HG03060 (cell line): ENCODE results near the gene PHYHIPL.

Source experiments
- ATAC-seq: cut with Tn5 transposase; IDR thresholded peaks from one replicate; pipeline ENCODE4 v1.9.1; 2021; ENCODE audit warnings: low read depth, moderate number of reproducible peaks; ENCODE audit not compliant: unreplicated experiment

The PHYHIPL gene

DNA sequence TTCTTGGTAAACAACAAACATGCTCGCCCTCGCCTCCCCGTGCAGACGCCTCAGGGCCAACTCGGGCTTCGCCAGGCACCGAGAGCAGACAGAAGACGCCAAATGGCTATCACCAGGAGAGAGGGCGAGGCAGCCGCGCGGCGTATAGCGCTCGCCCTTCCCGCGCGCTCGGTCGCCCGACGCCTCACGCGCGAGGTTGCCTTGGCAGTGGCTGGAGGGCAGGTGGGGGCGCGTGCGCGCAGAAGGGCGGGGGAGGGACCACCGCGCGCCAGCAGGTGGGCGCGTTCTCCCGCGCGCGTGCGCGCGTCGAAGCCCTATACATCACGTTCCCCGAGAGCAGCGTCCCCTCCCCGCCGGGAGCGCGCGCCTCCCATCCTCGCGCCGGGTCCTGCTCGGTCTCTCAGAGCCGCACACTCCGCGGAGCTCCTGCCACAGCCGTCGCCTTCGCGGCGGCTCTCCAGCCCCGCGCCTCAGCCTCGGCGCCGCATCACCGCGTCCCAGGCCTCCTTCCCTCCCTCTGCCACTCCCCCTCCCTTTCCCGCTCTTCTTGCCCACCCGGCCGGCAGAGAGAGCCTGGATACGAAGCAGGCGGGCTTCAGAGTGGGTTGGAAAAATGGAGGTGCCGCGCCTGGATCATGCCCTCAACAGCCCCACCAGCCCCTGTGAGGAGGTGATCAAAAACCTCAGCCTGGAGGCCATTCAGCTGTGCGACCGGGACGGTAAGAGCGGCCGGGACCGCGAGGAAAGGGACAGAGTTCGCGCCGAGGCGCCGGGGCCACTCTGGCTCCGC is at the start of gene PHYHIPL:
Gene PHYHIPL (plus strand): TSS at position 403 of the 790 bp plus-strand sequence. CDS start 211 bp downstream, at position 614.
- no peak for ATAC-seq

DNA sequence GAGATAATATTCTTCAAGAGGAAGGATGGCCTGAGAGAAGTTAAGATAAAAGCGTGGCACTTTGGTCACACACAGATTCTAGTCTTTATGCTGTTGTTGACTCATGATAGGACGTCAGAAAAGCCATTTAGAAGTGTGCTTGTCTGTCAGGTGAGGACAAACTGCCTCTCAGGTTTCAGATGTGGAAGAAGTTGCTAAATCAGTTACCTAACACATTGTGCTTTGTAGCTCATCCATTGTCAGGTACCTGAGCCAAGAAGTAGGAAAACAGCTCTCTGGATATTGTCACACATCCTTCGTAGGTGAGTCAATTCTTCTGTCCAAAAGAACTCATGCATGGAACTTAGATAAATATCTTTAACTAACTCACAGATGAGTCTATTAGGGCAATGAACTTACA is 49.5 kb upstream of the PHYHIPL start:
- no peak for ATAC-seq

DNA sequence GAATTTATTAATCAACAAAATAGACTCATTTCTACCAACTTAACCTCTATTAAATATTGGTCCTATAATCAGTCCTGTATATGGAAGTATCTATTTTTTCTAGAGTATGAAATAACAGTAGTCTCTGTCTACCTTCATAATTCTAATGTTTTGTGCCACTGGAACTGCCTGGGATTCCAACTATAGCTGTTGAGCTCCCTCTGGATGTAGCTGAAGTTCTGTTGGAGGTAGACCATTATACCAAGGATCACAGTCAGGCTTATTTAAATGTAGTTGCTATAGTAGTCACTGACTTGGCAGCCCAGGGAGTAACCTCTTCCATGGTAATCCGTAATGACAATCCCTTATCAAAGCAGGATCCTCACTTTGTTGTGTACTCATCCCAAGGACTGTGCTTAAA is 48.5 kb upstream of the PHYHIPL start:
- ATAC-seq: no peak

DNA sequence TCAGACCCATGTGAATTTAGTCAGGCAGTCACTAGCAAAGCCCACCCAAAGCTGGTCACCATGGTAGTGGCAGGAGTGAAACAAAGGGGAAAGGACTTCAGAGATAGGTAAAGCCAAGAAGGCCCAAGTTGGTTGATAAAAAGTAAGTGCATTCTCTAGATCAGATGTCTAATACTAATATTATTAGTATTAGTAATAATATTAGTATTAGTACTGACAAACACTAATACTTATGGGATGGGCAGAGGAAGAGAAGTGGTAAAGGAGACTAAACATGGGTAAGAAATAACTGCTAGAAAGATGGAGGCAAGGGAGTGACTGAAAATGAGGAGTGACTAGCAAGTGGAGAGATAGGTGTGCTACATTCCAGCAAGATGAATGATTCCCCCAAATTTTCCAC is 46.6 kb upstream of the PHYHIPL start:
- ATAC-seq: no peak

DNA sequence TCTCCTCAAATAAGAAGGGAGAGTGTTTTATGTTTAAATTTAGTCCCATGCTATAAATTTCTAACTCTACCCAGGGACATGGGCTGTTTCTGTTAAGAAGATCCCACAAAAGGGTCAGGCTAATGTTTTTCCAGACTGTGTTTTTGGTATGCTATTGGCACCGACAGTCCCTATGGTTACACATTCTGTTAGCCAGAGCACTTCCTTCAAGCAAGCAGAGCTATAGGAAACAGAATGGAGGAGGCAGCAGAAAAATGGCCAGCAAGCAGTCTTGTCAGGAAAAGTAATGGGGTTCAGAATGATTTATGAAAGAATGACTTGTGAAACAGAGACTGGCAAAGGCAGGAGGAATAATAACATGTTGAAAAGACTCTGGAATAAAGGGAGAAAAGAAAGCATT is 44.8 kb upstream of the PHYHIPL start:
- ATAC-seq: no peak

DNA sequence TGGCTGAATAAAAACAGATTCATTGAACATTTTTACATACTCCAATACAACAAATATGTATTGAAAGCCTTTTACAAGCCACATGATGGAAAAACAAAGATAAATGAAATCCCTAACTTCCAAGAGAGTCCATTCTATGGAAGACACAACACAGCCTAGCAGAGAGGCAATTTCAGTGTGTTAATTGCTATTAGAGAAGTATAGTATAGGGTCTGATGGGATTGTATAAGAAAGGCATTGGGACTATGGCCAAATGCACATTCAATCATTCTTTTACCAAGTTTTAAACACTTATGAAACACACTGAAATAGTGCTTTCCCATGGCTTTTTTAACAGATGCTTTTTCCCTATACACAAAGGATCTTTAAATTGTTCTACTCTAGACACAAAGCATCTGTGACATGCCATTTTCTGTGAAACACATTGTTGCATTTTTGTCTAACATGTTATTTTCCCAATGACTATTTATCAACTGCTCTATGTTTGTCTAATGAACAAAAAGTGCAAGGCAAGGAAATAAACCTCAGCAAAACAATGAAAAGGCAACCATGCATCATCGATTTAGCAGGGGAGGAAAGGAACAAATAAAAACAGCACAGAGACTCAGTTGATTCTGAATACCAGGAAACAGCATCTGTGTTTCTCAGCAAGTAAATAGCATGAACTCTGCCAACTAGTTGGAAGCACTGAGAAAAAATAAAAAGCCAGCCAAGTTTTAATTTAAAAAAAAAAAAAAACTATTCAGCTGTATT is 42.4 kb upstream of the PHYHIPL start:
- no peak for ATAC-seq

DNA sequence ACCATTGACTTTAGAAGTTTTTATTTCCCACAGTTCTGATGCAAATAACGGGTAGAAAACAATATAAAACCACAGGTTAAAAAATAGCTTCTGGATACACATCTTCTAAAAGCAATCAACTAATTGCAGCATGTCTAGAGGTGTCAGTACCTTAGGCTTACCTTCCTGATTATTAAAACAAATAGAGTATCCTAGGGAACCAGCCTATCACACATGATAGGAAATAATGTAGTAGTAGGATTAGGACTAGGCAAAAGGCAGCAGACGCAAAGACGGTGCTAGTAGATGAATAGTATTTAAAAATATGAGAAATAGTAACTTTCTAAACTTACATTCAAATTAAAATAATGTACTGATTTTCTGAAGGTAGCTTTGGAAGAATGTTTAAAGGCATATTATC is 41.7 kb upstream of the PHYHIPL start:
- ATAC-seq: no peak

DNA sequence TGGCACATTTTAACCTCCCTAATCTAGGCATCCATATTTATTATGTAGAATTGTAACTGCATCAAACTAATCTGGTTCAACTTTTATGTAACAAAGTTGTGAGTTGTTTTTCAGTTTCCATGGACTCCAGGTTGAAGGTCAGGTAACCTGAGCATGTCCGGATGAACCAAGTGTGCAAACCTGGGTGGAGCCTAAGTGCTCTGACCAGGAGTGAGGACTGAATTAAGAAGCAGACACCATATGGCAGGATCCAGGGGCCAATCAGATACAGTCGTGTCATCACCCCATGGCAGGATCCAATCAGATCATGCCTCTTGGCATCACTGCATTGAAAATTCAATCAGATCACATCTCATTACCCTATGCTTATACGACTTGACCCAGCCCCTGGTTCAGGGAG is 41.2 kb upstream of the PHYHIPL start:
- ATAC-seq: no peak

DNA sequence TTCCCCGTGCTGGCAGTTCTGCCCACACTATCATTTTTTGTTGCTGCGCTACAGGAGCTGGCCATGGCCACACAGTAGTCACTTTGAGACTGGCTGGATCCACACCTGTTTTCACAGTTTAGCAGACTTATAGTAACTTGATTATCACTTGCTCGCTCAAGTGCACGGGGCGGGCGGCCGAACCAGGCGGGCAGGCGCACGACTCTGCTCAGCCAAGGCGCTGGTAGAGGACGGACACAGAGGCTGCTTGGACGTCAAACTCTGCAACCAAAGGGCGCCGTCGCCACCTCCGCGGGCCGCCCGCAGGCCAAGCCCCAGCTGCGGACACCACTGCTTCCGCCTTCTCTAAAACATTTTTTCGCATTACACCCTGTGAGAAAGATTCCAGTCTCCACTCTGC is 38.4 kb upstream of the PHYHIPL start:
- ATAC-seq: no peak

DNA sequence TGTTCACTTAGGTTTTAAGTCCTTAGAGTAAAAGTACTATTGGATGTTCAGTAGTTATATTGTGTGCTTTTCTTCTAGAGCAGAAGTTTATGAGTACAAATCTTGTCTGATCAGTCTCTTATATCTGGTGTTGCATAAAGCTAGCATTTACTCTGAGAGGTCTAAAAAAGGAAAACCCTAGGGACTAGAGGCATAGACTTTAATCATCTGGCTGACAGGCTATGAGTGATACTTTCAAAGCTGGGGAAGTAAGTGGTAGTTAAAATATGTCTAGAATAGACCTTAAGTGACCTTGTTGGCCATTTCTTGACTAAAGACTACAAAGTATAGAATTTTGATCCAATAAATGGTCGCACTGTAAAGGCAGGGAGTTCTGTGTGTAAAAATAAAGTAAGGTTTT is 32.9 kb upstream of the PHYHIPL start:
- no peak for ATAC-seq

DNA sequence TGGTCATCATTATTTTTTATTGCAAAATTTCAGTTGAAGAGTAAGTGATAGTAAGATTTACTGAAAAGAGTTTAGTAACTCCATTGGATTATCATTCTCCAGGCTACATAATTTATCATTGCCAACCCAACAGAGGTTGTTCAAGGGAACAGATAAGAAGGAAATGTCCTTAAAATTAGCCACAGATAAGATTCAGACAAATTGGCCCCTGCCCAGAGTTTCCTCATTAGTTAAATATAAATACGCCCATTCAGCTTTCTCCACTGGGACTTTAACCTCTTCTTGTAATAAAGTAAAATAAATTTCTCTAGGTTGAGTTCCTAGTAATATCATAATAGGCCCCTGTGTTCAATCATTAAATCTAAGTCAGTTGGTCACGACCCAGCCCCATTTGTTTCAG is 27.7 kb upstream of the PHYHIPL start:
- no peak for ATAC-seq

DNA sequence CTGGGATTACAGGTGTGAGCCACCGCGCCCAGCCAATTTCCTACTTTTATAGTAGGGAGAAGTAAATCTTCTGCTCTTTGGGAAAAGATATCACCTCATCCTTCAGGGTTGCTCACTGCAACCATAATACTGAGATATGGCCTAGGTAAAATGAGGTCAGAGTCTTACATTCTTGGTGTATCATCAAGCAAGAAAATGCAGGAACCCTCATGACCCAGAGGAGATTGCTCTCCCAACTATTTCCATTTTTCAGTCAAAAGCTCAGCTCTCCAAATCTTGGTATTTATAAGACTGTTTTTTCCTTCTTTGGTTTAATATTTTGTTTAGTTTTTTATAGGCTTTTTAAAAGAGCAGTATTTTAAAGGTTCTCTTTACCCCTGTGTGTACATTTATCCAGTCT is 20.9 kb upstream of the PHYHIPL start:
- no peak for ATAC-seq

DNA sequence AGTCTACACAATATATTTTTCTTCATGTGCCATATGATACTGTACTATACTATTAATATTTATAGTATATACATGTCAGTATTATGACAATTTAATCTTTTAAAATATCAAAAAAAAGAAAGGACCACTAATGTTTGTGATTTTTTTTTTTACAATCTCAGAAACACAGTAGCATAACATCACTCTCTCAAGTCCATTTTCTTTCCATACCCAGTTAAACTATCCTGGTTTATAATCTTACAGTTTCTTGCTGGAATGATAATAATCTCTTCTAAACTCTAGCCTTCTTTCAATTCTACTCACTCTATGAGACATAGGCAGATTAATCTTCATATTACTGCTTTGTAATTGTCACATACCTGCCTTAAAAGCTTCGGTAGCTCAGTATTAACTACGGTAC is 8.9 kb upstream of the PHYHIPL start:
- ATAC-seq: no peak

DNA sequence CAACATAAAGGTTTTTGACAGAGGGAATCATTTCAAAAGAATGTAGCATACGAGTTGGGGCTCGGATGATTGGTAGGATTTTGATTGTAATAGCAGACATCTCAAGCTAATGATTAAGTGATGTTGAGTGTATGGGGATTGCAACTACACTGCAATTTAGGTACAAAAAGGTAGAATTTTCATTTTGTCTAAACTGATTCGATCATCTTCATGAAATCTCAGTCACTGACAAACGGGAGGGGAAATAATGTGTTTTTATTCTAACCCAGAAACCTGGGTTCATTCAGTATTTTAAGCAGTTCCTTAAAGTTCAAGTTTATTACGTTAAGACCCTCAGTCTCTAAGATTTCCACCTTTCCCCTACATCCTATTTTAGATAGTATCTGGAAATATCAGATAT is 3.9 kb upstream of the PHYHIPL start:
- no peak for ATAC-seq

DNA sequence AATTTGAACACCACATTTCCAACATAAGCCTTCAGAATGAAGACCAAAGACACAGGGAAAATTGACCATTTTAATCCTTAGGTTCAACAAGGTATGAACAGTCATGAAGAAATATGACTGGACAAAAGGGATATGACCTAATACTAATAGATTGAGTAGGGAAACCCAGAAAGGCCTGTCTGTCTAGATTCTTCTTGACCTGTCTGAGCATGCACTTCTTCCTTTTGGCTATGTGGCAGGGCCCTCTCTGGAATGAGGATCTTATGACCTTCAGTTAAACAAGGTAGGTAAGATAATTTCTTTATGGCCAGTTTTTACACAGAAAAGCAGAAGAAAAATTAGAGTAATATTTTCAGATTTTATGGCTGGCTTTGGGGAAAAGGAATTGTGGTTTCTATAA is 3.0 kb upstream of the PHYHIPL start:
- no peak for ATAC-seq

DNA sequence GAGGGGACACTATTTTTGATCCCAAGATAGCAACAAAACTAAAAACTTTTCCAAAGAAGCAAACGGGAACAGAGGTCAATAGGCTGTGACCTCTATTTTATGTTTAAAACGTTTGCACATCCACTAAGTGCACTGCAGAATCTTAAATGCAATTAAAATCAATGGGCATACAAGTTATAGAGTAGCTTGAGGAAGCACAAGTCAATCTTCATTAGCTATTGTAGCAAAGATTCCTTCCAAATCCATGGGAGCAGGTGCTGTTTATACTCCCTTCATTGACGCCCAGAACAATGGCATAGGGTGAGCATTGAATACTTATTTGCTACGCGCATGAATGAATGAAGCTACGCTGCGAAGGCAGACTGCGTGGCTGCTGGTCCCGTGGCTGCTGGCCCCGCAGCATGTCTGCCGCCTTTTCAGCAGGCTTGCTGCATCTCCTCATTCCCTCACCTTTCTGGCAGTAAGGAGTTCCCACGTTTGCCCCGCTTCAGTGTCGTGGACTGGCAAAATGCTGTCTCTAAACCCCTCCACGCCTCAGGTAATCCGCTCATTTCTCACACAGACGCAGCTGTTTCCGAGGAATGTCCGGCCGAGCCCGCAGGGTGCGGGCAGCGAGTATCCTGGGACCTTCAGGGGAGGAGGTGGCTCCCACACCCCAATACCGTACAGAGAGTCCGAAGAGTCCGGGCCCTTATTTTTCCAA is 754 bp upstream of the PHYHIPL start:
- ATAC-seq: no peak

DNA sequence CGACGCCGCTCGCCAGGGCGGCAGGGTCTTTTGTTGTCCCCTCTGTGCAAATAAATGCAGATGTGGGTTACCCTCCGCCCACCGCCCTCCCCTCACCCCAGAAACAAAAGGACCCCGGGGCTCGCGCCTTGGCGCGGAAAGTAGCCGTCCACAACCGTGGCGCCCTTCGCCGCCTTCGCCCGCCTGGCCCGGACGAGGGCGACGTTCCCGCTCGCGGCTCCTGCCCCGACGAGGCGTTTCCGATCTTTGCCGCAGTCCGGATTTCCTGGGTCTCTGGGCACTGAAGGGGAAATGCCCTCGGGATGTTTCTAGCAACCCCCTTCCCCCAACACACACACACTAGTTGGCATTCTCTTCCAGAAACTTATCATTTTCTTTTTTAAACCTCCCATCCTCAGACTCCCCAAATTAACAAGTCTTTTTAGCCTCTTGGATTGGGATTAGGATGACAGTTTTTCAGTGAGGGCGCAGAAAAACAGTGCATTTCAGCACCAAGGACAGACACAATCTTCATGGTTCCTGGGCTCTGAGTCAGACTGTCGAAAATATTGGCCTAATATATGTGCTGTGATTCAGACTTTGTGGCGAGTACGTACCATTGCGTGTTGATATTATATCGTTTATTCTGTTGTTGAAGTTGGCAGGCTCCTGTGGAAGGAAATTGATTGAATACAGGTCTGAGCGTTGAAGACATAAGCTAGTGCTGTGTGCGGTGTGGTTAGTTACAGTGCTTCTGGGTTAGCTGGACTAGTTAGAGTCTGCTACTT is 771 bp downstream of the PHYHIPL start:
- no peak for ATAC-seq

DNA sequence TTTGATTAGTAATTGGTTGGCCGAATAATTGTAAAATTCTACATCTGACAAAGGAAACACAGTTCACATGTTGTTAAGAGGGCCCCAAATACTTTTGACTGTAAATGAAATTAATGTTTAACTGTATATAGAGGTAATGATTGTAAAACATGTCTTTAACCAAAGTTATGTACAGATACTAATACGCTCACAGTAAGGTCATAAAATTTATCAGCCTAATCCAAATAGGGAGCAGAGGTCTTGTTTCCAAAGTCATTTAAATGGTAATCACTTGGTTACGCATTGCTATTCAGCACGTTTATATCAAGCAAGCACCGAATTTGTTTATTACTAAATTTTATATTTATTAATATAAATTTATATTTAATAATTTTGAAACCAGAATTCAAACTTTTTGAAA is 1.4 kb downstream of the PHYHIPL start:
- no peak for ATAC-seq

DNA sequence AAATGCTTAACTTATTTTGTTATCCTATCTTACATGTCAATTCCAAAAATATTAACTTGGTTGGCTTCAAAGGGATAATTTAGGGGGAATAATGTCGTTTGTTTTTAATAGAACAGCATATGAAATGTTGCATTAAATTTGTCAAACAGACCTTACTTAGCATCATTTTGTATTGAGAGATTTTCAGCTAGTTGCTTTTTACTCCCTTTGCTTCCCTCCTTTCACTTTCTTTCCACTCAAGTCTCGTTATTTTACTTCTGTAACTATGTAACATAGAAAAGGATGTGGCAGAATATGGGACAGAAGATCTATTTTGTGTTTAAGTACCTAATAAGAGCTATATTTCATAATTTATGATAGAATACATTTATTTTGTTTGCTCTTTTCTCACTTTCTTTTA is 2.6 kb downstream of the PHYHIPL start:
- no peak for ATAC-seq

DNA sequence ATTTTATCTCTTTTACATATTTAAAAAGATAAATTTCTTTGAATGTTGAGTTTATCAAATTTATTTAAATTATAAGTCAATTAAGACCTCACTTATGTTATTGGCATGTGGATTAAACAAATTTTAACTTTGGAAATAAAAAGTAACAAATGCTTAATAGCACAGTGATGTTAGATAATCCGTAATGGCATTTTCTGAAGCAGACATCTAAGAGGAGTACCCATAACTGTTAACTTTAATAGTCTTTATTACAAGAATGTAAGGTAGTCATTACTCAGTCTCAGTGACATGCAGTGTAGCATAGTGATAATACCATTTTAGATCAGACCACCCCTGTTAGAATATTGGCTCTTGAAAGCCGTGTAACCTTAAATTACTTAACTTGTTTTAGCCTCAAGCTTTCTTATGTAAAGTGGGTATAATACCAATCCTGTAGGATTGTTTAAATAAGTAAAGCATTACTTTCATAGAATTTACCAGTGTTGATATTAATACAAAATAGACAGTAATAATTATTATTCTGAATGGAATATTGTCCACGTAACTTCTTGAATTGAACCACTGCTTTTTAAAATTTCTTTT is 4.3 kb downstream of the PHYHIPL start:
- no peak for ATAC-seq
